Caco-2 (cell line): ENCODE measurements around the gene REPIN1. TPM values are rescaled to one million over a fixed set of nuclear protein-coding genes. Genes with fewer than 3 reads are reported as not detected.

Experiments
- total RNA-seq: library from RNA; stranded (reverse); gene quantifications from 2 replicates; pipeline ENCODE4 v1.2.3, GENCODE V29; 2022

Gene REPIN1
- total RNA-seq, 1 experiment from 2014 or later = 148 TPM

Other genes starting within 250 kb of the REPIN1 start
- 32.4 and 35.8 TPM in 2 replicates for gene LRRC61, start 45.5 kb upstream of the REPIN1 start, total RNA-seq
- gene ACTR3C, start 45.3 kb upstream of the REPIN1 start, total RNA-seq = 8.0 and 9.2 TPM in 2 replicates
- not detected in 2 replicates for gene RARRES2, start 27.2 kb upstream of the REPIN1 start, total RNA-seq
- 4.0 and 4.4 TPM in 2 replicates for gene ZNF775, start 10.5 kb downstream of the REPIN1 start, total RNA-seq
- 0.07 TPM in 1 of 2 replicates, not detected in the other for gene GIMAP8, start 81.8 kb downstream of the REPIN1 start, total RNA-seq
- gene GIMAP7, start 146.1 kb downstream of the REPIN1 start, total RNA-seq = not detected in 2 replicates
- not detected in 2 replicates for gene GIMAP4, start 198.6 kb downstream of the REPIN1 start, total RNA-seq